Endothelial cell of umbilical vein (primary cell): ENCODE data around the gene AVPR2. TPM values are rescaled to one million over a fixed set of nuclear protein-coding genes. Genes with fewer than 3 reads are reported as not detected.

Experiments used
- BruUV-seq: library from RNA; stranded (reverse); fragments of 400-500 nt; replicated peaks from 2 replicates; lab custom pipeline; 2021; lab: Mats Ljungman, UMichigan
- CTCF ChIA-PET: fragments of 300-600, 350-600 bp; sonication (Branson Sonifier 250); formaldehyde crosslinking; loops from one replicate; lab custom pipeline; 2021; ENCODE audit warnings: antibody characterized with exemption, inconsistent platforms; lab: Charles Lee
- POLR2A ChIA-PET: fragments of 300-600, 350-600 bp; sonication (Branson Sonifier 250); formaldehyde crosslinking; loops from one replicate; lab custom pipeline; 2021; ENCODE audit warnings: antibody characterized with exemption, inconsistent platforms; lab: Charles Lee
- DNase-seq: peaks from one replicate; pipeline ENCODE4 v3.0.0-alpha.2; 2011; ENCODE audit warnings: low read depth, low spot score
- FAIRE-seq: peaks from 2 replicates; lab custom pipeline; 2011; peaks lifted over from hg19 to GRCh38; lab: Jason Lieb, UNC
- H2AFZ ChIP-seq: 2 replicates; pipeline ENCODE4 v1.6.0; 2012; ENCODE audit warnings: low read depth, low read length, control low read depth, inconsistent platforms
- H3K27ac ChIP-seq: 2 replicates; pipeline ENCODE4 v1.5.1; 2011; ENCODE audit warnings: low read depth, mild to moderate bottlenecking, control low read depth, low read length, moderate library complexity; ENCODE audit not compliant: insufficient read depth
- H3K27me3 ChIP-seq, 2 experiments: 2 replicates each; pipeline versions ENCODE4 v1.6.0 to v1.6.1; 2011; ENCODE audit warnings: low read length in 2 of 2, mixed read lengths in 1 of 2; ENCODE audit not compliant: control insufficient read depth in 2 of 2, insufficient read depth in 2 of 2
- H3K36me3 ChIP-seq, 2 experiments: 2 replicates in 1 of 2; 3 replicates in 1 of 2; pipeline ENCODE4 v1.5.1; 2011; ENCODE audit warnings: low read length in 2 of 2, mild to moderate bottlenecking in 1 of 2, moderate library complexity in 1 of 2; ENCODE audit not compliant: control insufficient read depth in 2 of 2, insufficient read depth in 2 of 2; ENCODE audit errors: extremely low read depth in 1 of 2
- H3K4me1 ChIP-seq: 3 replicates; pipeline ENCODE4 v1.5.1; 2011; ENCODE audit warnings: mild to moderate bottlenecking, low read length; ENCODE audit not compliant: control insufficient read depth, insufficient read depth; ENCODE audit errors: extremely low read depth
- H3K4me2 ChIP-seq: 2 replicates; pipeline ENCODE4 v1.6.1; 2011; ENCODE audit warnings: low read length, control low read depth, mixed read lengths; ENCODE audit not compliant: insufficient read depth
- H3K4me3 ChIP-seq, 3 experiments: fragments of 200-600 bp in 1 of 3; sonication (generic), shearing (Covaris generic) in 1 of 3; replicated peaks in 1 of 3; 2 replicates each; pipeline ENCODE4 v1.5.1; 2011 to 2016; ENCODE audit warnings: control low read depth in 3 of 3, low read length in 3 of 3, mild to moderate bottlenecking in 2 of 3, inconsistent platforms in 1 of 3, low read depth in 1 of 3, moderate library complexity in 1 of 3; ENCODE audit not compliant: insufficient read depth in 1 of 3
- H3K79me2 ChIP-seq: 2 replicates; pipeline ENCODE4 v1.6.0; 2012; ENCODE audit warnings: low read length, inconsistent platforms; ENCODE audit not compliant: control insufficient read depth, insufficient read depth
- H3K9ac ChIP-seq: replicated peaks from 2 replicates; pipeline ENCODE3; 2011; ENCODE audit warnings: low read length, control low read depth; ENCODE audit not compliant: insufficient read depth; ENCODE audit errors: extremely low read depth
- H3K9me1 ChIP-seq: replicated peaks from 3 replicates; pipeline ENCODE4 v1.6.0; 2011; ENCODE audit warnings: mild to moderate bottlenecking, low read length; ENCODE audit not compliant: control insufficient read depth, insufficient read depth; ENCODE audit errors: extremely low read depth
- H3K9me3 ChIP-seq: replicated peaks from 2 replicates; pipeline ENCODE4 v1.5.1; 2012; ENCODE audit warnings: low read length, inconsistent platforms; ENCODE audit not compliant: control insufficient read depth, insufficient read depth
- H4K20me1 ChIP-seq: replicated peaks from 2 replicates; pipeline ENCODE3; 2011; ENCODE audit warnings: mild to moderate bottlenecking, low read length; ENCODE audit not compliant: control insufficient read depth, insufficient read depth; ENCODE audit errors: extremely low read depth
- EZH2 ChIP-seq: IDR thresholded peaks from 2 replicates; pipeline ENCODE4 v1.6.1; 2012; ENCODE audit warnings: borderline replicate concordance, low read depth, mild to moderate bottlenecking, moderate library complexity, low read length, inconsistent platforms; ENCODE audit not compliant: severe bottlenecking
- dilution Hi-C: fragments of 300-500 bp; cut with MboI; formaldehyde crosslinking; loops from one replicate; pipeline ENCODE4 v1.15.0; 2019; ENCODE audit warnings: low sequenced_read_pairs; ENCODE audit not compliant: extremely low pct_ligation_motif_present
- intact Hi-C: fragments of 100-400 bp; cut with micrococcal nuclease; formaldehyde crosslinking; loops from one replicate; pipeline ENCODE4 v1.10.0; 2022
- polyA plus RNA-seq, 4 experiments: library from polyadenylated mRNA; depleted of rRNA in 3 of 4; stranded (reverse) in 3 of 4; unstranded in 1 of 4; fragments of >200 nt; gene quantifications; 2 replicates each; pipeline versions ENCODE4 v1.2.1 to v1.2.3, GENCODE V29; 2011 to 2012; ENCODE audit warnings: missing spikeins in 1 of 4
- total RNA-seq: library from RNA; stranded (reverse); gene quantifications from 2 replicates; pipeline ENCODE4 v1.2.3, GENCODE V29; 2021
- TF ChIP-seq, protein P1 (sequence below), 2 donors: IDR thresholded peaks; 1 replicate in 1 of 2; 2 replicates in 1 of 2; pipeline ENCODE4 v1.5.1; 2011; ENCODE audit warnings: low read length in 2 of 2, mild to moderate bottlenecking in 2 of 2, moderate library complexity in 2 of 2, control low read depth in 1 of 2, inconsistent platforms in 1 of 2, low read depth in 1 of 2; ENCODE audit not compliant: insufficient read depth in 1 of 2; ENCODE audit errors: extremely low read depth in 1 of 2

Gene AVPR2
- total and polyA plus RNA-seq, 2 donors (not counting 3 experiments of a cell fraction or from before 2014, with no cell fraction given) = not detected

DNA sequence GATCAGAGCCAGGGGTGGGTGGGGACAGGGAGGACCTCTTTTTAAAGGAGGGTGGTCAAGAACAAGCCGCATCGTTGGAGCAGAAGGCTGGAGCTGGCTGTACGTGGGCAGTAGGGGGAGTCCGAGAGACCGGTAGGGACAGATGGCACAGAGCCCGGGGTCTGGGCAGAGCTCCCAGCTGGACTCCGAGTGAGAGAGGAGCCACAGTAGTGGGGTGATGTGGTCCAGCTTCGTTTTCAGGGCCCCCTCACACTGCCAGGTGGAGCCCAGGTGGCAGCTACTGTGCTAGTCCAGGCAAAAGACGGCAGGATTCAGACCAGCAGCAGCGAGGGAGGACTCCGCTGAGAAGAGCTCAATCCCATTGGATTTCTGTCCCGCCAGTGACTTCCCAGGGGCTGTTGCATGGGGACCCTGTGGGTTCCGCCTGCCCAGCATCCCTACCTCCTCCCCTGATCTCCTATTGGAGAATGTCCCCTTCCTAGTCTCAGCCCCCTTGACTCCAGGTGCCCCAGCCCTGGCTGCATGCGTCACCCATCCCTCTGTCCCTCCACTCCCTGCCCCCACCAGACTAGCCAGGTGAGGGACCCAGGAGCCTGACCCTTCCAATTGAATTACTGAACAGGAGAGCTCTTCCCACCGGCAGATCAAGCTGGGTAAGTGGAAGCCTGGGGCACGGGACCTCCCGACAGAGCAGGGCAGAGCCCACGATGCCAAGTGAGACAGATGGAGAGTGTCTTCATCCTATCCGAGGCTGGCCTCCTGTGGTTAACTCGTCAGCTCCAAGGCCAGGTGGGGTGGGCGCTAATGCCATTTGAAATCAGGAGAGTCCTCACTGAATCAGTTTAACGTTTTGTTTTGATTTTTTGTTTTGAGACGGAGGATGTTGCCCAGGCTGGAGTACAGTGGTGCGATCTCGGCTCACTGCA, 18.7 kb downstream of the AVPR2 start:
- peak; percentile 58 for DNase-seq

More for the DNA sequence above, 18.7 kb downstream of the AVPR2 start:
- Histone ChIP-seq H3K9me1 (no peaks in the 10 kb centered on the region), H2AFZ (no peak overlapping the region), H3K79me2 (peaks cover 2% of the 10 kb centered on the region), H3K9ac (no peak overlapping the region), H3K27ac (no peak overlapping the region), H3K36me3 (peaks cover 0 to 3% of the 10 kb centered on the region in 2 experiments), H3K4me2 (no peak overlapping the region), H3K9me3 (no peaks in the 10 kb centered on the region), H4K20me1 (no peaks in the 10 kb centered on the region), H3K4me3 (no peak overlapping the region), H3K27me3 (no peaks in the 10 kb centered on the region), H3K4me1 (peaks cover 45% of the 10 kb centered on the region)
- POLR2A ChIA-PET = interaction anchor here (1.2 kb wide), 1 partner anchor 12 kb away, joined by 3 read pairs; the partner anchor contains the start of gene NAA10
- TF ChIP-seq EZH2 = no peak
- TF ChIP-seq, protein P1, sequence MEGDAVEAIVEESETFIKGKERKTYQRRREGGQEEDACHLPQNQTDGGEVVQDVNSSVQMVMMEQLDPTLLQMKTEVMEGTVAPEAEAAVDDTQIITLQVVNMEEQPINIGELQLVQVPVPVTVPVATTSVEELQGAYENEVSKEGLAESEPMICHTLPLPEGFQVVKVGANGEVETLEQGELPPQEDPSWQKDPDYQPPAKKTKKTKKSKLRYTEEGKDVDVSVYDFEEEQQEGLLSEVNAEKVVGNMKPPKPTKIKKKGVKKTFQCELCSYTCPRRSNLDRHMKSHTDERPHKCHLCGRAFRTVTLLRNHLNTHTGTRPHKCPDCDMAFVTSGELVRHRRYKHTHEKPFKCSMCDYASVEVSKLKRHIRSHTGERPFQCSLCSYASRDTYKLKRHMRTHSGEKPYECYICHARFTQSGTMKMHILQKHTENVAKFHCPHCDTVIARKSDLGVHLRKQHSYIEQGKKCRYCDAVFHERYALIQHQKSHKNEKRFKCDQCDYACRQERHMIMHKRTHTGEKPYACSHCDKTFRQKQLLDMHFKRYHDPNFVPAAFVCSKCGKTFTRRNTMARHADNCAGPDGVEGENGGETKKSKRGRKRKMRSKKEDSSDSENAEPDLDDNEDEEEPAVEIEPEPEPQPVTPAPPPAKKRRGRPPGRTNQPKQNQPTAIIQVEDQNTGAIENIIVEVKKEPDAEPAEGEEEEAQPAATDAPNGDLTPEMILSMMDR (IDR thresholded peaks at IDR 0.05; ENCODE audit: extremely low read depth in 1 of 2, insufficient read depth in 1 of 2, low read depth in 1 of 2, low read length in 2 of 2) = peak; percentile 32 to 72
- dilution Hi-C loops = no loop called here
- intact Hi-C loops = no loop called here
- CTCF ChIA-PET = interaction anchor here (0.7 to 9.0 kb wide), 15 partner anchors 11 to 179 kb away, joined by 3 to 253 read pairs (median 5); partner anchors contain the start of genes IDH3G, NAA10, PLXNB3 and RENBP
- FAIRE-seq = peak; percentile 87
- no TSS peak for BruUV-seq
